Measurements from ENCODE around the gene DNM3.
"Not testable (repeated sequence)": the region's sequence is repeated elsewhere in the genome, so short reads cannot be mapped to it uniquely, and the experiment has no call there.

DNM3 gene

GRCh38 chr1:172051898-172052297, 210.6 kb downstream of the DNM3 start:
- no peak for DNase-seq

- DNase-seq = no peak
These were observed 212.9 kb downstream of the DNM3 start for GRCh38 chr1:172054172-172054571.

GRCh38 chr1:172055816-172056419, 214.6 kb downstream of the DNM3 start:
- not testable (repeated sequence) for DNase-seq

GRCh38 chr1:172068334-172068733, 227.0 kb downstream of the DNM3 start:
- DNase-seq = no peak

- no peak for DNase-seq
These were observed 227.8 kb downstream of the DNM3 start for GRCh38 chr1:172069051-172069450.

- no peak for DNase-seq
These were observed 228.2 kb downstream of the DNM3 start for GRCh38 chr1:172069534-172069933.

GRCh38 chr1:172070055-172070454, 228.8 kb downstream of the DNM3 start:
- no peak for DNase-seq

GRCh38 chr1:172071746-172072145, 230.4 kb downstream of the DNM3 start:
- no peak for DNase-seq

- not testable (repeated sequence) for DNase-seq
These were observed 238.6 kb downstream of the DNM3 start for GRCh38 chr1:172079859-172080258.

- DNase-seq = no peak
These were observed 241.9 kb downstream of the DNM3 start for GRCh38 chr1:172083191-172083590.

- no peak for DNase-seq
These were observed 243.6 kb downstream of the DNM3 start for GRCh38 chr1:172084876-172085275.

GRCh38 chr1:172085317-172085716, 244.0 kb downstream of the DNM3 start:
- DNase-seq = no peak

- no peak for DNase-seq
These were observed 244.8 kb downstream of the DNM3 start for GRCh38 chr1:172086137-172086536.

GRCh38 chr1:172088256-172088655, 247.0 kb downstream of the DNM3 start:
- DNase-seq = no peak

GRCh38 chr1:172089768-172090510, 248.6 kb downstream of the DNM3 start:
- peak; percentile 66 for DNase-seq

GRCh38 chr1:172090511-172090817, 249.2 kb downstream of the DNM3 start:
- no peak for DNase-seq

- no peak for DNase-seq
These were observed 254.5 kb downstream of the DNM3 start for GRCh38 chr1:172095846-172096245.

- DNase-seq = no peak
These were observed 263.9 kb downstream of the DNM3 start for GRCh38 chr1:172105230-172105629.

- no peak for DNase-seq
These were observed 266.1 kb downstream of the DNM3 start for GRCh38 chr1:172107316-172107975.

- no peak for DNase-seq
These were observed 267.0 kb downstream of the DNM3 start for GRCh38 chr1:172108161-172108893.

- no peak for DNase-seq
These were observed 268.1 kb downstream of the DNM3 start for GRCh38 chr1:172109359-172109758.

GRCh38 chr1:172112576-172112975, 271.3 kb downstream of the DNM3 start:
- DNase-seq = no peak

GRCh38 chr1:172117800-172118199, 276.5 kb downstream of the DNM3 start:
- DNase-seq = peak; percentile 47

GRCh38 chr1:172118618-172119017, 277.3 kb downstream of the DNM3 start:
- DNase-seq = no peak
